Transverse colon (tissue), 3 donors: ENCODE data around the gene FHIP2A.

Experiments used
- EP300 ChIP-seq: sonication (generic); formaldehyde crosslinking; IDR thresholded peaks from one replicate; pipeline ENCODE4 v1.6.1; 2017; ENCODE audit warnings: antibody characterized with exemption, low read depth
- POLR2A ChIP-seq: fragments of 450-650 bp; IDR thresholded peaks from one replicate; pipeline ENCODE4 v1.6.1; 2016; ENCODE audit warnings: antibody characterized with exemption, mild to moderate bottlenecking, moderate library complexity
- TF ChIP-seq, protein P1 (sequence below), 5 experiments: fragments of 200-600 bp in 3 of 5; fragments of 450-650 bp in 2 of 5; sonication (generic) in 3 of 5; IDR thresholded peaks; 1 replicate in 2 of 5; 2 replicates in 3 of 5; pipeline ENCODE4 v1.5.1; 2016 to 2017; ENCODE audit warnings: antibody characterized with exemption in 5 of 5, inconsistent platforms in 3 of 5, mild to moderate bottlenecking in 2 of 5, moderate library complexity in 1 of 5

DNA sequence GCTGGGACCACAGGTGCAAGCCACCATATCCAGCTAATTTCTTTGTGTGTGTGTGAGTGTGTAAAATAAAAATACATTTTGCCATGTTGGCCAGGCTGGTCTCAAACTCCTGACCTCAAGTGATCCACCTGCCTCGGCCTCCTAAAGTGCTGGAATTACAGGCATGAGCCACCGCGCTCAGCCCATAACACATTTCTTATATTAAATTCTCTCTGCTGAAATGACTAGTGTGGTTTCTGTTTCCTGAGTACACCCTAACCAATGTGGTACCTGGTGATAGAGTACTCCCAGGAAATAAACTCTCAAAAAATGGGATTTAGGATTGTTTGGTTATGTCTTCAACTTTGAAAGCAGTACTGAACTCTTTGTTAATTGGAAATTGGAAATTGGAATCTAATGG, 19.4 kb upstream of the FHIP2A start:
- TF ChIP-seq, protein P1, sequence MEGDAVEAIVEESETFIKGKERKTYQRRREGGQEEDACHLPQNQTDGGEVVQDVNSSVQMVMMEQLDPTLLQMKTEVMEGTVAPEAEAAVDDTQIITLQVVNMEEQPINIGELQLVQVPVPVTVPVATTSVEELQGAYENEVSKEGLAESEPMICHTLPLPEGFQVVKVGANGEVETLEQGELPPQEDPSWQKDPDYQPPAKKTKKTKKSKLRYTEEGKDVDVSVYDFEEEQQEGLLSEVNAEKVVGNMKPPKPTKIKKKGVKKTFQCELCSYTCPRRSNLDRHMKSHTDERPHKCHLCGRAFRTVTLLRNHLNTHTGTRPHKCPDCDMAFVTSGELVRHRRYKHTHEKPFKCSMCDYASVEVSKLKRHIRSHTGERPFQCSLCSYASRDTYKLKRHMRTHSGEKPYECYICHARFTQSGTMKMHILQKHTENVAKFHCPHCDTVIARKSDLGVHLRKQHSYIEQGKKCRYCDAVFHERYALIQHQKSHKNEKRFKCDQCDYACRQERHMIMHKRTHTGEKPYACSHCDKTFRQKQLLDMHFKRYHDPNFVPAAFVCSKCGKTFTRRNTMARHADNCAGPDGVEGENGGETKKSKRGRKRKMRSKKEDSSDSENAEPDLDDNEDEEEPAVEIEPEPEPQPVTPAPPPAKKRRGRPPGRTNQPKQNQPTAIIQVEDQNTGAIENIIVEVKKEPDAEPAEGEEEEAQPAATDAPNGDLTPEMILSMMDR (IDR thresholded peaks at IDR 0.05), result no peak
- no peak for TF ChIP-seq POLR2A
- TF ChIP-seq EP300, result no peak
